ENCODE measurements around the gene AHCTF1.

AHCTF1 gene

GRCh38 chr1:246803373-246803772, 128.4 kb downstream of the AHCTF1 start:
- TF ChIP-seq CTCF (conservative IDR thresholded peaks at IDR 0.05; ENCODE audit: low read depth, low read length): no peak

GRCh38 chr1:246801241-246802020, 130.3 kb downstream of the AHCTF1 start:
- Histone ChIP-seq H2AFZ (ENCODE audit: low read depth) (no peak overlapping the region), H3K36me3 (ENCODE audit: insufficient read depth) (no peaks in the 10 kb centered on the region), H3K79me2 (ENCODE audit: insufficient read depth, low read depth) (no peaks in the 10 kb centered on the region), H3K27me3 (ENCODE audit: insufficient read depth, low read depth) (no peaks in the 10 kb centered on the region), H3K4me3 (IDR thresholded peaks at IDR 0.05; ENCODE audit: insufficient read depth, low read depth, low read length) (no peak overlapping the region), H3K9ac (no peak overlapping the region), H3K27ac (no peak overlapping the region), H3K4me2 (no peak overlapping the region), H4K20me1 (ENCODE audit: insufficient read depth) (no peaks in the 10 kb centered on the region), H3K4me1 (ENCODE audit: low read depth, poor library complexity, severe bottlenecking) (no peaks in the 10 kb centered on the region)
- no peak for TF ChIP-seq CTCF (conservative IDR thresholded peaks at IDR 0.05; ENCODE audit: low read depth, low read length)

More at GRCh38 chr1:246803373-246803772, 128.4 kb downstream of the AHCTF1 start:
- no peaks in the 10 kb centered on the region for H3K79me2 ChIP-seq (ENCODE audit: insufficient read depth, low read depth)
- no peaks in the 10 kb centered on the region for H4K20me1 ChIP-seq (ENCODE audit: insufficient read depth)
- no peak overlapping the region for H2AFZ ChIP-seq (ENCODE audit: low read depth)
- no peaks in the 10 kb centered on the region for H3K36me3 ChIP-seq (ENCODE audit: insufficient read depth)
- no peak overlapping the region for H3K4me3 ChIP-seq (IDR thresholded peaks at IDR 0.05; ENCODE audit: insufficient read depth, low read depth, low read length)
- no peak overlapping the region for H3K9ac ChIP-seq
- H3K4me1 ChIP-seq (ENCODE audit: low read depth, poor library complexity, severe bottlenecking): no peaks in the 10 kb centered on the region
- no peak overlapping the region for H3K4me2 ChIP-seq
- no peak overlapping the region for H3K27ac ChIP-seq
- H3K27me3 ChIP-seq (ENCODE audit: insufficient read depth, low read depth): no peaks in the 10 kb centered on the region

DNA sequence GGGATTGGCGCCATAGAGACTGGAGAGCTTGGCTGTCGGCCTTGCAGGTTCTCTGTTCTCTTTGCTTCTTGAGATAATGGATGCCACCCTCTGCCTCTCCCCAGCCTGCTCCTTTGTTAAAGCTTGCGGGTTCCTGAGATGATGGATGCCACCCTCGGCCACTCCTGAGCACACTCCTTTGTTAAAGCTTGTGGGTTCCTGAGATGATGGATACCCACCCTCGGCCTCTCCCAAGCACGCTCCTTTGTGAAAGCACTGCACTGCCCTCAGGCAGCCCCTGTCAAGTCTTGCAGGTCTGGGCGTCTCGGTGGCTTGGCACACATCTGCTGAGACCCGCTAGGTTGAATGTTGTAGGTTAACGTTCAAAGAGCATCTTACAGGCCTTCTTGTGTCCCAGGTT, 131.0 kb downstream of the AHCTF1 start:
- Histone ChIP-seq H3K4me1 (ENCODE audit: low read depth, poor library complexity, severe bottlenecking) (no peaks in the 10 kb centered on the region), H3K79me2 (ENCODE audit: insufficient read depth, low read depth) (no peaks in the 10 kb centered on the region), H3K27me3 (ENCODE audit: insufficient read depth, low read depth) (no peaks in the 10 kb centered on the region), H3K4me3 (IDR thresholded peaks at IDR 0.05; ENCODE audit: insufficient read depth, low read depth, low read length) (no peak overlapping the region), H3K27ac (no peak overlapping the region), H3K36me3 (ENCODE audit: insufficient read depth) (no peaks in the 10 kb centered on the region), H4K20me1 (ENCODE audit: insufficient read depth) (no peaks in the 10 kb centered on the region), H3K4me2 (no peak overlapping the region), H3K9ac (no peak overlapping the region), H2AFZ (ENCODE audit: low read depth) (no peak overlapping the region)
- TF ChIP-seq CTCF (conservative IDR thresholded peaks at IDR 0.05; ENCODE audit: low read depth, low read length): no peak

- Histone ChIP-seq H2AFZ (ENCODE audit: low read depth) (no peak overlapping the region), H3K36me3 (ENCODE audit: insufficient read depth) (no peaks in the 10 kb centered on the region), H3K79me2 (ENCODE audit: insufficient read depth, low read depth) (no peaks in the 10 kb centered on the region), H3K9ac (no peak overlapping the region), H3K27ac (no peak overlapping the region), H4K20me1 (ENCODE audit: insufficient read depth) (no peaks in the 10 kb centered on the region), H3K27me3 (ENCODE audit: insufficient read depth, low read depth) (no peaks in the 10 kb centered on the region), H3K4me3 (IDR thresholded peaks at IDR 0.05; ENCODE audit: insufficient read depth, low read depth, low read length) (no peak overlapping the region), H3K4me2 (no peak overlapping the region), H3K4me1 (ENCODE audit: low read depth, poor library complexity, severe bottlenecking) (no peaks in the 10 kb centered on the region)
- TF ChIP-seq CTCF (conservative IDR thresholded peaks at IDR 0.05; ENCODE audit: low read depth, low read length): no peak
Observed at GRCh38 chr1:246800356-246800755, 131.4 kb downstream of the AHCTF1 start.
